Upper lobe of left lung (tissue), 4 donors: ENCODE data around the gene KIAA1217.

Experiments
- POLR2A ChIP-seq, 4 donors: fragments of 450-650 bp; IDR thresholded peaks; one replicate each; pipeline ENCODE4 v1.5.1; 2016 to 2017; ENCODE audit warnings: antibody characterized with exemption in 4 of 4, mild to moderate bottlenecking in 2 of 4
- POLR2AphosphoS5 ChIP-seq, 2 donors: sonication (generic); formaldehyde crosslinking; IDR thresholded peaks; one replicate each; pipeline ENCODE4 v1.5.1; 2017; ENCODE audit warnings: antibody characterized with exemption in 2 of 2

DNA sequence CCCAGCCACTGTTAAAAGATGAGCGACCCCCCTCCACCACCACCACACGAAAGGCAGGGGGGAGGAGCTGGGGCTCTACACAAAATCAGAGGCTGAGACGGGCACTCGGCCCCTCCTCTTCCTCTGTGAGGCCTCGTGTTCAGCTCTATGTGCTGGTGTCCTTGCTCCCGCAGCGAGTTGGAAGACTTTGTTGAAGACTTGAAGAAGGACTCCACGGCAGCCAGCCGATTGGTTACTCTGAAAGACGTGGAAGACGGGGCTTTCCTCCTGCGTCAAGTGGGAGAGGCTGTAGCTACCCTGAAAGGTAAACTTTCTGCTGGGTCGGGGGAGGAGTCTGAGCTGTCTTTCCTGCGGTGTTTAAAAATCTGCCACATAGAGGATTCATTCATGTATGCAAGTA lies 311.0 kb downstream of the KIAA1217 start:
- TF ChIP-seq POLR2AphosphoS5 (IDR thresholded peaks at IDR 0.05) (no peak), POLR2A (IDR thresholded peaks at IDR 0.05) (no peak)
